LoVo (cell line): ENCODE measurements around the gene CFB.

Source experiments
- DNase-seq: peaks from one replicate; pipeline ENCODE4 v3.0.0-alpha.2; 2016; ENCODE audit warnings: low spot score

Gene CFB

DNA sequence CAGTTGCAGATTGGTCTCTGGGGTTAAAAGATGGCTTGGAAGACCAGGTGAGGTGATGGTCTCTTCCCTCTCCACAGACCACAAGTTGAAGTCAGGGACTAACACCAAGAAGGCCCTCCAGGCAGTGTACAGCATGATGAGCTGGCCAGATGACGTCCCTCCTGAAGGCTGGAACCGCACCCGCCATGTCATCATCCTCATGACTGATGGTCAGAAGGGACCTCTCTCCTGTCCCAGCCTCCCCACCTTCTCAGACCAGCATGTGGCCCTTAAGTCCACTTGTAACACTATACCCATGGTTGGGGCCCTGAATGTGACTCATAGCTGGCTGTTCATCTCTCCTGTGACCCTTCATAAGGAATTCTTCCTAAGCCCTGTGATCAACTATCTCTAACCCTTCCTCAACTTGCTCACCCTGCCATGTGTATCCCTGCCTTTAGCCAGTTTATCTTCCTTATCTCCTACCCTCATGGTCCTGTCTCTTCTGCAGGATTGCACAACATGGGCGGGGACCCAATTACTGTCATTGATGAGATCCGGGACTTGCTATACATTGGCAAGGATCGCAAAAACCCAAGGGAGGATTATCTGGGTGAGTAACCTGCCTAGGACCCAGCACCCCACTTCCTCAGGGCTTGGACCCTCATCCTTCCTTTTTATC is 3.0 kb downstream of the CFB start:
- no peak for DNase-seq

DNA sequence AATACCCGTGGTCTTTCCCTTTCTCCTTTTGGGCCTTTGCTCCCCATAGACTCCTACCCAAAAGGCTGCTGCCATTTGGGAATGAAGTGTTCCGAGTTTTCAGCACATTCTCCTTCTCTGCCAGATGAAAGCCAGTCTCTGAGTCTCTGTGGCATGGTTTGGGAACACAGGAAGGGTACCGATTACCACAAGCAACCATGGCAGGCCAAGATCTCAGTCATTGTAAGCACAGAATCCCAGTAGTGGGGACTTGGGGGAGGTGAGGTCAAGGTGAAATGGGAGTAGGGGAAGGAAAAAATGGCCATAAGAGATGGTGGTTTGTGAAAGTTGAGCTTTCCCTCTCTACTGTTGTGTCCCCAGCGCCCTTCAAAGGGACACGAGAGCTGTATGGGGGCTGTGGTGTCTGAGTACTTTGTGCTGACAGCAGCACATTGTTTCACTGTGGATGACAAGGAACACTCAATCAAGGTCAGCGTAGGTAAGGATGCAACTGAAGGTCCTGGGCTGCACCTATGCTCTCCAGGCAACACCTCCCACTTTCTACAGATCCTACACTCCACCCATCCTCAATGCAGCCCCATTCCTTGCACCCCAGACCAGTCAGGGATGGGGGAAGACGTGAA is 4.1 kb downstream of the CFB start:
- DNase-seq = no peak

DNA sequence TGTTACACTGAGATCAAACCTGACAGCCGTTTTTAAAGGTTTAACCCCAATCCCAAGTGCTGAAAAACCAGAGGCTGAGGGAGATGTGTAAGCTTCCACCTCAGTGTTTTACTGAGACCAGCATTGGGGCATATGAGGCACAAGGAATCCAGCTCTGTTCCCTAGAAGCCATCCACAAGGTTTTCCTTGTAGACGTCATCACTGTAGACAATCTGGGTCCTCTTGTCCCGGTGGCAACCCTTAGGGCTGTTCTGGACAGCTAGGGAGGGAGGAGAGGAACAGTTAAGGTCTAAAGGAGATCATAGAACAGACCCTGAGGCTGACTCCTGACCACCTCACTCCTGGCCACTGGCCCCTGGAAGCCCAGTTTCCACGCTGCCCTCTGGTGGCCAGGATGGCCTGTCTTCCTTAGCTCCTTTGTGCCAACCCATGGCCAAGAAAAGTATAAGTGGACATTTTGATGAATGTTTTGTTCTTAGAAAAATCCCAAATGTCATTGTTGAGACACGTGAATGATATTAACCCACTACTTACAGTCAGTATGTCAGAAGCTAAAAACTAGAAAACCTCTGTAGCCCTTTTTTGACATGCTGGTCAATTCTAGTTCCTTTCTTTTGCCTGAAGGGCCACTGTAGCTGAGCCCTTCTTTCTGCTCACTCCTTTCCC is 6.4 kb downstream of the CFB start:
- no peak for DNase-seq

DNA sequence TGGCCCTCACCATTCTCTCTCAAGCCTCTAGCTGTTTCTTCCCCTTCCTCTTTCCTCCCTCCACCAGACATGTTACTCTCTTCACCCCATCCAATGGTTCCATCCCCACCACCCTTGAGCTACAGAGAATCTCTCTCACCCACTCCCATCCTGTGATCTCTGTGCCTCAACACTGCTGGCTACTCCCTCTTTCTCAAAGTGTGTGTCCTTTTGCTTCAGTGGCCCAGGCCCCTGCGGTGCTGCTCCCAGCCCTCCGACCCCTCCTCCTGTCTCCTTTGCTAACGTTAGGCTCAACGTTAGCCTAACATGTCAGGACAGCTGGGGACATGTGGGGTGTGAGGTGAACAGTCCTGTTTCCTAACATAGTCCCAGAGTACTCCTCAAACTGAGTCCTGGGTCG is 7.0 kb downstream of the CFB start:
- no peak for DNase-seq

DNA sequence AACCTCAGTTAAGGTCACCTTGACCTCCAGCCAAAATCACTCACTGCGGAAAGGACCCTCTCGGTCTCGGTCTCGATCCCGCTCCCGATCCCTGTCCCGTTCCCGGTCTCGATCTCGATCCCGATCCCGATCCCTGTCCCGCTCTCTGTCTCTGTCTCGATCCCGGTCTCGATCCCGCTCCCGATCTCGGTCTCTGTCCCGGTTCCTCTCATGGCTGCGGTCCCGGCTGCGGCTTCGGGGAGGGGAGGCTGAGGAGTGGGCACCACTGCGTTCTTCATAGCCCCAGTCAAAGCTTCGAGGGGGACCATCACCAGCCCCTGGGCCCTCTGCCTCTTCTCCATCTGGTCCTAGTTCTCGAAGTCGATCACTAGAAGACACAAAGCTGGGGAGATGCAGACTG is 8.6 kb downstream of the CFB start:
- no peak for DNase-seq

DNA sequence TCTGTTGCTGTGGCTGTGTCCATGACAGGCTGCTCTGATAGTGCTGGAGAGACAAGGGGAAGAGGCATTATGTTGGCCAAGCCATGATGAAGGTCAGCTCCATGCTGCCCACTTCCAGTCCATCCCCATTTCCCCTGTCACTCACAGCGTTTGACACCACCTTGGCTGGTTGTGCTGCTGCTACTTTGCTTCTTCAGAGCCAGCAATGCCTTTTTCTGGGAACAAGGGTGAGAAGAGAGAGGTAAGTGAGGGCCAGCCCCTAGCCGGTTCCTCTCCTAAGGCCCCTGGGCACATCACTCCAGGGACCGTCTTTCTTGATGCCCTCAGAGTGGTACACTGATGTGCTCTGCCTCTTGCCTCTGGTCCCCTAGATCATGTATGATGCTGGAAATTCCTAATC is 10.9 kb downstream of the CFB start:
- no peak for DNase-seq

DNA sequence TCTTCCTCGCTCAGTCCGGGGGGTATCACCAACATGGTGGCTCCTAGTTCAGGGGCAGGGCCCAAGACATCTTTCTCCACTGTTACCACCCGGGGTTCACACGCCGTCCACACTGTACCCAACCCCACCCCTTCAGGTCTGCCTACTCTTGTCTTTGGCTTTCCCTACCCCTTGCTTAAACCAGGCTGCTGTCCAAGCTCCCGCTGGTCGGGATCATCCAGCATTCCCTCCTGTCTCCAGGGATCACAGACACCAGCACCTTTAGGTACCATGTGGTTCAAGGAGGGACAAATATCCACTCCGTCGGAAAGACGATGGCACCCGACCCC is 12.5 kb downstream of the CFB start:
- no peak for DNase-seq

DNA sequence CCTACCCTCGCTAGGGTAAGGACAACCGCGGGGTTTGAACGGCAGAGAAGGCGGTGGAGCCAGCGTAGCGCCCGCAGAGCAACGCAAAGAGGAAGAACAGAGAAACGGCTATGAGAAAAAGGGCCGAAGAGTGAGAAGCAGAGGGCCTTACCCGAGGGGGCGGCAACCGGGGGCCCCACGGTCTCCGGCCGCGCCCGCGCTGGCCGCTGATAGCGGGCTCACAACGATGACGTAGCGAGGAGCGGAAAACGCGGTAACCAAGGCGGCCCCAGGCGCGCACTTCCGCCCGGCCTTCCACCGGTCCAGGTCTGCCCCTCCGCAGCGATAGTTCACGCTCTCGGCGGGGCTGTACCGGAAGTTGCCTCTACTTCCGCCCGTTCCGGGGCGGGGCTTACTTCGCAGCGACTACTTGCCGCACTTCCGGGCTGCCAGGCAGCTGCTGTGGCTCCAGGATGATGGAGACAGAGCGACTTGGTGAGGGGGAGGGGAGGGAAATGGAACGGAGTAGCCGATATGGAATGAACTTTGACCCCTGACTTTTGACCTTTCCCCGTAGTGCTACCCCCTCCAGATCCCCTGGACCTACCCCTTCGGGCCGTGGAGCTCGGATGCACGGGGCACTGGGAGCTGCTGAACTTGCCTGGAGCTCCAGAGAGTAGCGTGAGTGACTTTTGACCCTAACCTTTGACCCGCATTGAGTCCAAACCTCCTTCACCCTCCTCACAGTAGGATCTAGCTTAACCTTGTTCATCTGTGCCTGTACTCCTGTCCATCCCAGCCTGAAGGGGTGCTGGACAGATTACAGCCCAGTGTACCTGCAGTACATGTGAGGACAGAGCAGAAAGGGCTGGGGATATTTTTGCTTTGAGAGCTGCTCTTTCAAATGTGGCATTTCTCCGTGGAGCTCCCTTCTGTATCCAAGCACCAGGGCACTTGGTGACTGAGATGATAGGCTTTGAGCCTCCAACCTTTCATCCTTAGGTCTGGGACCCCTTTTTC is 13.1 kb downstream of the CFB start, which contains the start of the genes NELFE and SKIC2:
TSS of gene NELFE (minus strand) at position 231 of the 999 bp plus-strand sequence. CDS start 525 bp downstream, outside the sequence.
TSS of gene SKIC2 (plus strand) at position 435 of the 999 bp plus-strand sequence. CDS start at position 453, 18 bp downstream.
- peak; percentile 98 for DNase-seq

DNA sequence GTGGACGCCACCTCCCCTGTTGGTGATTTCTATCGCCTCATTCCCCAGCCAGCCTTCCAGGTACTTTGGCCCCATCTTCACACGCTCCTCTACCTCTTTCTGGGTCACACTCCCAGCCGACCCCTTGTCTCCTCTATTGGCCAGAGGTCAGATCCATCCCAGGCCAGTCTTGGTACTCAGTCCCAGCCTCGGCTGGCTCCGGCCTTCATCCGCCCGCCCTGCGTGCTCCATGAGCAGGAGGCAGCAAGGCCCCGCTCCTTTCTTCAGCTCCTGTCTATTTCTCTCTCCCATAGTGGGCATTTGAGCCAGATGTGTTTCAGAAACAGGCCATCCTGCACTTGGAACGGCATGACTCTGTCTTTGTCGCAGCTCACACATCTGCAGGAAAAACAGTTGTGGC is 15.7 kb downstream of the CFB start:
- no peak for DNase-seq

DNA sequence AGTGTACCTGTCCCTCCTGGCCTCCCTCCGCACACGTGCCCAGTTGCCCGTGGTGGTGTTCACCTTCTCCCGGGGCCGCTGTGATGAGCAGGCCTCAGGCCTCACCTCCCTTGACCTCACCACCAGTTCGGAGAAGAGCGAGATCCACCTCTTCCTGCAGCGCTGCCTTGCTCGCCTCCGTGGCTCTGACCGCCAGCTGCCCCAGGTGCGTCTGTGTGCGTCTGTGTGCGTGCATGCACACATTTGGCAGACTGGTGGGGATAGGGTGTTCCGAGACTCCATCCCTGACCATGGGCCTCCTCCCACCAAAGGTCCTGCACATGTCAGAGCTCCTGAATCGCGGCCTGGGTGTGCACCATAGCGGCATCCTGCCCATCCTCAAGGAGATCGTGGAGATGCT is 18.0 kb downstream of the CFB start:
- no peak for DNase-seq

DNA sequence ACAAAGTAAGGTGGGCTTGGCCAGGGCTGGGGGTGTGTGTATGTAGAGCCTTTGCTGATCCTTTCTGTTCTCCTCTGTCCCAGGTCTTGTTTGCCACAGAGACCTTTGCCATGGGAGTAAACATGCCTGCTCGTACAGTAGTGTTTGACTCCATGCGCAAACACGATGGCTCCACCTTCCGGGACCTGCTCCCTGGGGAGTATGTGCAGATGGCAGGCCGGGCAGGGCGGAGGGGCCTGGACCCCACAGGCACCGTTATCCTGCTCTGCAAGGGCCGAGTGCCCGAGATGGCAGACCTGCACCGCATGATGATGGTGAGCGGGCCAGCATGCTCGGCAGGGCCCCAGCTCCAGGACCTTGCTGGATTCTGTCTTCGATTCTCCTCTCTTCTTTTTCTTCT is 19.8 kb downstream of the CFB start:
- DNase-seq = no peak

DNA sequence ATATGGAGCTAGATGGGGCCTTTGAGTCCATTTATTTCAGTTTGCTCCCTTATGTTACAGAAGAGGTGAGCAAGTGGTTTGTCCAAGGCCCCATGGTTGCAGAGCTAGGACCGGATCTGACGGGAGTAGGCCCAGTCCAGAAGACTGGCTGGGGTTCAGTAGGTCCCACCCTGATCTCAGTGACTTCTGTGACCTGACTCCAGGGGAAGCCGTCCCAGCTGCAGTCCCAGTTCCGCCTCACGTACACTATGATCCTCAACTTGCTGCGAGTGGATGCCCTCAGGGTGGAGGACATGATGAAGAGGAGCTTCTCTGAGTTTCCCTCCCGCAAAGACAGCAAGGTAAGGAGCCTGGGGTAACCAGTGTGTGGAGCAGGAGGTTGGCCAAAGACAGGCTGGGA is 20.6 kb downstream of the CFB start:
- no peak for DNase-seq

DNA sequence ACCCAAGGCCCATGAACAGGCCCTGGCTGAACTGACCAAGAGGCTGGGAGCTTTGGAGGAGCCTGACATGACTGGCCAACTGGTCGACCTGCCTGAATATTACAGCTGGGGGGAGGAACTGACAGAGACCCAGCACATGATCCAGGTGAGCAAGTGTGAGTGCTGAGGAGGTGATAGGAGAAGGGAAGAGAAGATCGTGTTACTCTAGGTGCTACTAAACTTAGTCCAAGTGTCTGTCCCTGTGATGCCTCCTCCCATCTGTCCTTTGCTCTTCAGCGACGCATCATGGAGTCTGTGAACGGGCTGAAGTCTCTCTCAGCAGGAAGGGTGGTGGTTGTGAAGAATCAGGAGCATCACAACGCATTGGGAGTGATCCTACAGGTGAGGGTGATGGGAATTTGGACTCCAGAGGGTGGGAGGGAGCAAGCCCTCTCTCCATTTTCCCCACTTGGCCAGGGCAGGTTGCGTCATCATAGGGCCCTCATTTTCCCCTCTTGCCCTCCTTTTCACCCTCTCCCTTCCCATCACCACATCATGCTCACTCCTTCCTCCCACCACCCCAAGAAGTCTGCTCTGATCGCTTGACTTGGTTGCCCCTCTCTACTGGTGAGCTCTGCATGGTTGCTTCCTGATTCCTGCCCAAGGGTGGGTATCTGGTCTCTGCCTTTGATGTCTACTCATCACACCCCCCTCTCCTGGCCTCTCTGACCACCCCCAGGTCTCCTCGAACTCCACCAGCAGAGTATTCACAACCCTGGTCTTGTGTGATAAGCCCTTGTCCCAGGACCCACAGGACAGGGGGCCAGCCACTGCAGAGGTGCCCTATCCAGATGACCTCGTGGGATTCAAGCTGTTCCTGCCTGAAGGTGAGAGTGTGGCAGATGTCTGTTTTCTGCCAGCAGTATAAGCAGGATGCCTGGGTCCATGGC is 21.4 kb downstream of the CFB start:
- DNase-seq = no peak

DNA sequence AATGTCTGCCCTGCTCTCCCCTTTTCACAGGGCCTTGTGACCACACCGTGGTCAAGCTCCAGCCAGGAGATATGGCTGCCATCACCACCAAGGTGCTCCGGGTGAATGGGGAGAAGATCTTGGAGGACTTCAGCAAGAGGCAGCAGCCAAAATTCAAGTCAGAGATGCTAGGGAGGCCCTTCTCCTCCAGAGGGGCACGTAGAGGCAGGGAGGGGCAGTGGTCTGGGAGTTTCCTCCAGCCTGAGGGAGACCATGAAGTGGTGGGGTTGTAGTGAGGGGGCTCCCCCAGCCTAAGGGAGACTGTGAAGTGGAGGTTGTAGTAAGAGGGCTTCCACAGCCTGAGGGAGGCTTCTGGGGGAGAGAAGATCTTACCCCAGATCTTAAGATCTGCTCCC is 22.0 kb downstream of the CFB start:
- no peak for DNase-seq

DNA sequence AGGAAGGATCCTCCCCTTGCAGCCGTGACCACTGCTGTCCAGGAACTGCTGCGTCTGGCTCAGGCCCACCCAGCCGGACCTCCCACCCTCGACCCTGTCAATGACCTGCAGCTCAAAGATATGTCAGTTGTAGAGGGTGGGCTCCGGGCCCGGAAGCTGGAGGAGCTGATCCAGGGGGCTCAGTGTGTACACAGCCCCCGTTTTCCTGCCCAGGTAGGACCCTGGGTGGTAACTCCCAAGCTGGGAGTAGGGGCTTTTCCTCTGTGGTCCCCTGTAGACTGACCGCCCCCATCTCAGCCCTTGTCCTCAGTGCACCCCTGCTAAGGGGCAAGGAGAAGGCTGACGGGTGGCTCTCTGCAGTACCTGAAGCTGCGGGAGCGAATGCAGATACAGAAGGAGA is 22.4 kb downstream of the CFB start:
- no peak for DNase-seq

DNA sequence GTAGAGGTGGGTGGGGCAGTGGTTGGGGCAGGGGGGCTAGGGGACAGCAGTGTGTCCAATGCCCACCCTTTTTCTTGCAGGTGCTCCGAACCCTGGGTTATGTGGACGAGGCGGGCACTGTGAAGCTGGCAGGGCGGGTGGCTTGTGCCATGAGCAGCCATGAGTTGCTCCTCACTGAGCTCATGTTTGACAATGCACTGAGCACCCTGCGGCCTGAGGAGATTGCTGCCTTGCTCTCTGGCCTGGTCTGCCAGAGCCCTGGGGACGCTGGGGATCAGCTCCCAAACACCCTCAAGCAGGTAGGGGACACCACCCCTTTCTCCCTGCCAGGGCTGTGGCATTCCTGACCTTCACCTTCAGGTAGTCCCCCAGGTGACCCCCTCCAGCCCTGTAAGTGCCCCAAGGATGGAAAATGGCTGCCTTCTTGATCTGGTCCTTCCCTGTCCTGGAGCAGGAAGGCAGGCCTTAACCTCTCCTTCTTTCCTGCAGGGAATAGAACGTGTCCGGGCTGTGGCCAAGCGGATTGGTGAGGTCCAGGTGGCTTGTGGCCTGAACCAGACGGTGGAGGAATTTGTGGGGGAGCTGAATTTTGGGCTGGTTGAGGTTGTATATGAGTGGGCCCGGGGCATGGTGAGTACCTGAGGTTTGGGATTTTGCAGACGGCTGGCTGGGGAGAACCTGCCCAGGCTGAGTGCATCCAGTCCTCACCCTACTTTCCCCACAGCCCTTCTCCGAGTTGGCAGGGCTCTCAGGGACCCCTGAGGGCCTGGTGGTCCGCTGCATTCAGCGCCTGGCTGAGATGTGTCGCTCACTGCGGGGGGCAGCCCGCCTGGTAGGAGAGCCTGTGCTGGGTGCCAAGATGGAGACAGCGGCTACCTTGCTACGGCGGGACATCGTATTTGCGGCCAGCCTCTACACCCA is 23.2 kb downstream of the CFB start:
- no peak for DNase-seq

DNA sequence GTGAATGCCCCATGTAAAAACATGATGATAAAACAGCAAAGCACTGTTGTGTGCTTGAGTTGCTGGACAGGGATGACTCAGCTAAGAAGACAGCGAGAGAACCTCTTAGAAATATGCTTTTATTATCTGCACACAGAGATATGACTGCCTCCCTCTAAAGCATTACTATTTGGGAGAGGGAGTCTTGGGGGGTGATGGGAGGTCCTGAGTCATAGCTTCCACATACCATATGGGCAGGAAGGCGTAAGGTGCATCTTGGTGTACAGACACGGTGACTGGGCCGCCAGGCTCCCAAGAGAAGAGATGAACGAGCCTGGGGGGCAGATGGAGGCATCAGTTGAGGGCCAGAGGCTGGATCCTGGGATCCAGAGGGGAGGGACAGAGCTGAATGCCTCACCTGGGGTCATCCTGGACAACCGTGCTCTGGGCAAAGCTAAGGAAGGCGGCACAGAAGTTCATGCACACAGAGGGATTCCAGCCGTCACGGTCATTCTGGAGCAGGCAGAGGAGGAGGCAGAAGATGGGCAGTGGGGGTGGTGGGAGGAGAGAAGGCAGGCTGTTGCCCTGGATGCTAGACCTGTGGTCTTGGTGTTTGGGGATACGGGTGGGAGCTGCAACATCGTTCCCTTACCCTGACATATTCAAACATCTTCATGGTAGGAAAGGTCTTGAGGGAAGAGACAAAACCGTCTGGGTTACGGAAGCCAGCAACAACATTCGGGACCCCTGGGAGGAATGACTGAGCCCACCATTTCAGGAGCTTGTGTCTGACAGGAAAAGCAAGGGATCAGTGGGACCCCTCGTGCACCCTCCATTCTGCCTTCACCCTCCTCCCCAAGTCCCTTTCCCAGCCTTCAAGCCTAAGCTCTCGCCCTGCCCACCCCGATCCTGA is 24.1 kb downstream of the CFB start:
- no peak for DNase-seq

DNA sequence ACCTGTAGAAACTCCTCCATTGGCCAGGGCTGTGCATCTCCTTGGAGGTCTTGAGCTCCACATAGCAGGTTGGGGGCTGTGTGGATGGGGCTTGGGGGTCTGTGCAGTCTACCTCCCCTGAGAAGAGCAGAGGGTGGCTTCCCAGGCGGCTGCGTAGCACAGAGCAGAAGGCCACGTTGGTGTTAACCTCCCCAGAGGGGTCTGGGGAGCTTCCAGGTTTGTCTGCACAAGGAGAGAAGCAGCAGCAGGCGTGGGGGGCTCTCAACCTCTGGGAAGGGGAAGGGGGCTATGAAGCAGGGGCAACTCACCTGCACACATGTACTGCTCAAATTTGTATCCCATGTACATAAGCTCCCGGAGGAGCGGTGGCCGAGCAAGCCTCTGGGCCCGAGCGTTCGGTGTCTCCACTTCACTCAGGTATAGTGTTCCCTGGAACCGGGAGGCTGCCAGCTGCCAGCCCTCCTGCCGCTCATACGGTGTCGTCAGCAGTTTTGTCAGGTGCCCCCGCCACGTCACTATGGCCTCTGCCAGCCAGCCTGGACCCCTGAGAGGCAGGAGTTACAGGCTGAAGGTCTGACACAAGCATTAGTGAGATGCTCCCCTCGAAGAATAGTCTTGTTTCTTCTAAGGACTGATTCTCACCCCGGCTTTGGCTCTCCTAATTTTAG is 24.8 kb downstream of the CFB start:
- no peak for DNase-seq
